HEK293 (cell line): ENCODE data around the gene PLA2G4A.
A peak's percentile ranks its signal among the peaks of the same experiment; 100 is the strongest.

ENCODE experiments used
- CTCF ChIA-PET: fragments of 350-600 bp; formaldehyde crosslinking; extraction: SDS; loops from one replicate; lab custom pipeline; 2021; ENCODE audit warnings: antibody characterized with exemption; lab: Yijun Ruan, JAX
- POLR2A ChIA-PET: fragments of 300-600 bp; formaldehyde crosslinking; extraction: SDS; loops from one replicate; lab custom pipeline; 2020; ENCODE audit warnings: antibody characterized with exemption, inconsistent platforms; lab: Yijun Ruan, JAX
- H3K27ac ChIP-seq: fragments of 200-500 bp; sonication (Bioruptor generic); 2 replicates; pipeline ENCODE4 v1.5.1; 2014; ENCODE audit warnings: low read depth, low read length, control low read depth, inconsistent platforms; ENCODE audit errors: extremely low read depth
- H3K36me3 ChIP-seq, 2 experiments: fragments of 200-500 bp in 1 of 2; sonication (Bioruptor generic) in 1 of 2; 1 replicate in 1 of 2; 2 replicates in 1 of 2; pipeline ENCODE4 v1.5.1; 2014 to 2017; ENCODE audit warnings: inconsistent platforms in 2 of 2, low read length in 2 of 2; ENCODE audit not compliant: control insufficient read depth in 2 of 2, insufficient read depth in 1 of 2
- H3K4me1 ChIP-seq: fragments of 200-500 bp; sonication (Bioruptor generic); 2 replicates; pipeline ENCODE4 v1.5.1; 2014; ENCODE audit warnings: mild to moderate bottlenecking, low read length, inconsistent platforms; ENCODE audit not compliant: control insufficient read depth, insufficient read depth
- H3K4me3 ChIP-seq: 2 replicates; pipeline ENCODE4 v1.5.1; 2011; ENCODE audit warnings: low read depth, mild to moderate bottlenecking, control low read depth, low read length, moderate library complexity
- H3K9me3 ChIP-seq: fragments of 200-500 bp; sonication (Bioruptor generic); 2 replicates; pipeline ENCODE4 v1.5.1; 2014; ENCODE audit warnings: low read depth, low read length, inconsistent platforms; ENCODE audit not compliant: control insufficient read depth, insufficient read depth
- FEZF1 ChIP-seq: fragments of 450-650 bp; formaldehyde crosslinking; IDR thresholded peaks from 2 replicates; pipeline ENCODE4 v1.5.1; 2016; ENCODE audit warnings: missing biosample characterization, missing genetic modification characterization
- KLF10 ChIP-seq: fragments of 450-650 bp; IDR thresholded peaks from 2 replicates; pipeline ENCODE4 v1.5.1; 2018; ENCODE audit warnings: missing biosample characterization, mild to moderate bottlenecking, missing genetic modification characterization
- SCRT1 ChIP-seq: fragments of 450-650 bp; formaldehyde crosslinking; IDR thresholded peaks from 2 replicates; pipeline ENCODE4 v1.5.1; 2016; ENCODE audit warnings: missing biosample characterization, missing genetic modification characterization, borderline replicate concordance
- SCRT2 ChIP-seq: fragments of 450-650 bp; formaldehyde crosslinking; IDR thresholded peaks from 2 replicates; pipeline ENCODE4 v1.5.1; 2016; ENCODE audit warnings: missing biosample characterization, missing genetic modification characterization
- ZFHX2 ChIP-seq: fragments of 450-650 bp; formaldehyde crosslinking; conservative IDR thresholded peaks from 2 replicates; pipeline ENCODE4 v1.5.1; 2016; ENCODE audit warnings: missing biosample characterization, missing genetic modification characterization
- ZNF211 ChIP-seq: fragments of 450-650 bp; formaldehyde crosslinking; IDR thresholded peaks from 2 replicates; pipeline ENCODE4 v1.5.1; 2016; ENCODE audit warnings: low read depth, missing biosample characterization, missing genetic modification characterization
- ZNF274 ChIP-seq, 2 experiments: fragments of 200-500 bp in 1 of 2; fragments of 450-650 bp in 1 of 2; sonication (Bioruptor generic) in 1 of 2; formaldehyde crosslinking in 1 of 2; IDR thresholded peaks; 2 replicates each; pipeline versions ENCODE4 v1.5.1 to v1.6.1; 2014 to 2016; ENCODE audit warnings: borderline replicate concordance in 1 of 2, inconsistent platforms in 1 of 2, low read length in 1 of 2, missing biosample characterization in 1 of 2, missing genetic modification characterization in 1 of 2
- ZNF335 ChIP-seq: fragments of 450-650 bp; formaldehyde crosslinking; conservative IDR thresholded peaks from 2 replicates; pipeline ENCODE4 v1.5.1; 2016; ENCODE audit warnings: missing biosample characterization, missing genetic modification characterization
- ZNF777 ChIP-seq: fragments of 450-650 bp; formaldehyde crosslinking; IDR thresholded peaks from 2 replicates; pipeline ENCODE4 v1.5.1; 2017; ENCODE audit warnings: missing biosample characterization, missing genetic modification characterization, borderline replicate concordance
- ZNF792 ChIP-seq: fragments of 450-650 bp; formaldehyde crosslinking; IDR thresholded peaks from 2 replicates; pipeline ENCODE4 v1.5.1; 2016; ENCODE audit warnings: missing biosample characterization, missing genetic modification characterization
- ZSCAN30 ChIP-seq: fragments of 450-650 bp; IDR thresholded peaks from 2 replicates; pipeline ENCODE4 v1.5.1; 2018; ENCODE audit warnings: missing biosample characterization, mild to moderate bottlenecking, missing genetic modification characterization, moderate library complexity
- TF ChIP-seq, protein P1 (sequence below): fragments of 450-650 bp; formaldehyde crosslinking; IDR thresholded peaks from 2 replicates; pipeline ENCODE4 v1.5.1; 2016; ENCODE audit warnings: missing biosample characterization, missing genetic modification characterization, low read depth
- TF ChIP-seq, protein P2 (sequence below): fragments of 450-650 bp; formaldehyde crosslinking; IDR thresholded peaks from 2 replicates; pipeline ENCODE4 v1.5.1; 2017; ENCODE audit warnings: missing biosample characterization, missing genetic modification characterization

PLA2G4A gene

DNA sequence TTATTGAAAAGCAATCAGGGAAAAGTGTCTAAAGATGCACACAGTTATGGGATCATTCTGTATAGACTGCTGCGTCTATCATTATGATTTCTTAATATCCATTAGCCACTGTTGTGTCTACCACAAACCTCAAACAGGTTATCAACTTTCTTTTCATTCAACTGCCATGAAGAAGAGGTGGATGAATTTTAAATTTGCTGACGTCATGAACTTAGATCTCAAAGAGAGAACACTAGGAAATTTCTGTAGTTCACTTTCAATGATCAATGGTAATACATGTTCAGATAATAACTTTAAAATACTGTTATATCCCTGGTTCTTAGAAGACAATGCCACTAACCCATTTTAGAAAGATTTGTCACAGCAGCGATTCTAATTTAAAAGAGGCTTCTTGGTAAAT lies 6.7 kb downstream of the PLA2G4A start (continued):
- TF ChIP-seq, protein P1, sequence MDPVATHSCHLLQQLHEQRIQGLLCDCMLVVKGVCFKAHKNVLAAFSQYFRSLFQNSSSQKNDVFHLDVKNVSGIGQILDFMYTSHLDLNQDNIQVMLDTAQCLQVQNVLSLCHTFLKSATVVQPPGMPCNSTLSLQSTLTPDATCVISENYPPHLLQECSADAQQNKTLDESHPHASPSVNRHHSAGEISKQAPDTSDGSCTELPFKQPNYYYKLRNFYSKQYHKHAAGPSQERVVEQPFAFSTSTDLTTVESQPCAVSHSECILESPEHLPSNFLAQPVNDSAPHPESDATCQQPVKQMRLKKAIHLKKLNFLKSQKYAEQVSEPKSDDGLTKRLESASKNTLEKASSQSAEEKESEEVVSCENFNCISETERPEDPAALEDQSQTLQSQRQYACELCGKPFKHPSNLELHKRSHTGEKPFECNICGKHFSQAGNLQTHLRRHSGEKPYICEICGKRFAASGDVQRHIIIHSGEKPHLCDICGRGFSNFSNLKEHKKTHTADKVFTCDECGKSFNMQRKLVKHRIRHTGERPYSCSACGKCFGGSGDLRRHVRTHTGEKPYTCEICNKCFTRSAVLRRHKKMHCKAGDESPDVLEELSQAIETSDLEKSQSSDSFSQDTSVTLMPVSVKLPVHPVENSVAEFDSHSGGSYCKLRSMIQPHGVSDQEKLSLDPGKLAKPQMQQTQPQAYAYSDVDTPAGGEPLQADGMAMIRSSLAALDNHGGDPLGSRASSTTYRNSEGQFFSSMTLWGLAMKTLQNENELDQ (tag by site-specific recombination): no peak

DNA sequence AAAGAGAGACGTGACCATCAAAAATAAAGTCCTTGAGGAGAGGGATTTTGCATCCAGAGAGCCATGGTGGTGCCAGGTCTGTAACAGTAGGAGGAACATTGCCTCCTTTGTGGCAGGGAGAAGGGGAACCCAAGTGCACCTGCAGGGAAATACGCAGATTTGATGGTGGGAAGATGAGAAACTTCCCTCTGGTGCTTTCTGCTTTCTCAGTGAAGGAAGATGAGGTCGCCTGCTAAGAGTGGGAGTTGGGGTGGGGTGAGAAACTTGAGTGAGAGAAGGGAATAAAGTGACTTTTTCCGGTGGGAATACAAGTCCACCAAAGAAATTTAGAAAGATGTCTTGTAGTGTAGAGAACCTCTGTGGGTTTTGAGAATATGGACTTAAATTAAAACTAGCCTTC lies 9.1 kb downstream of the PLA2G4A start:
- CTCF ChIA-PET: interaction anchor here (0.7 kb wide), 1 partner anchor 512 kb away, joined by 3 read pairs; no protein-coding TSS in a partner anchor
- Histone ChIP-seq H3K4me1 (no peaks in the 10 kb centered on the region), H3K9me3 (no peaks in the 10 kb centered on the region), H3K27ac (no peak overlapping the region)
- TF ChIP-seq ZNF792 (tag by site-specific recombination) (no peak), ZFHX2 (peak; percentile 47)
- TF ChIP-seq, all 188 proteins: peak for 1
- Histone ChIP-seq H3K4me3 (no peak overlapping the region), H3K36me3 (no peaks in the 10 kb centered on the region)
- POLR2A ChIA-PET: no interaction called here

DNA sequence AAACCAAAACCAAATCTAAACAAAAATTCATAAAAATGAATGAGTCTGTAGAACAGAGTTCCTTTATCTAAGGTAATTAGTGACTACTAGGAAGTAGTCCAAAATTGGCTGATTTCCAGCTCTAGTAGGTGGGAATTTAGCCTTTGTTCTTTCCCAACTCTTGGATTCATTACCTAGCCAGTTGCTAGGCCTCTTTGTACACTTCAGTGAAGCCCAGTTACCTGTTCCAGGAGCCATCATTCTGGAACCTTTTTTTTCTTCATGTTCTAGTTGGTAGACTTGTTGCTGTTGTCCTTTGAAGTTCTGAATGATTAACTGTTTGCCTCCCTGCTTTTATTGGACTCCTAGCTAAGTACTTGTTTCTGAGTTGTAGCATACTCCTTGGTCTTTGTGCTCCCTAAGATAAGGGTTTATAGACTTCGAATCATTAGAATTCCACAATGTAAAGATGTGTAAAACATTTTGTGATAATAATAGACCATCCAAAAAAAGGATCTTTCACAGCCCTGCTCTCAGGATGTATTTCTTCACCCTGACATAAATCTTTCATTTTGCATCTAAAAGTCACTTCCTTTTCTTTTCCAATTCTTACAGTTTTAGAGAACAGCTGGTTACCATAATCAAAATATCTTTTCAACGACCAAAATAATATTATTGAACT lies 9.8 kb downstream of the PLA2G4A start:
- Histone ChIP-seq H3K4me3 (no peak overlapping the region), H3K4me1 (no peaks in the 10 kb centered on the region), H3K36me3 (no peaks in the 10 kb centered on the region), H3K27ac (no peak overlapping the region), H3K9me3 (no peaks in the 10 kb centered on the region)
- ChIA-PET CTCF (interaction anchor here (0.7 kb wide), 2 partner anchors 455 to 513 kb away, joined by 3 read pairs; no protein-coding TSS in a partner anchor), POLR2A (no interaction called here)
- TF ChIP-seq FEZF1 (tag by site-specific recombination): 0 out of 2 replicates have a peak, but pooled peaks have one; percentile 40
- TF ChIP-seq ZNF211 (tag by site-specific recombination): no peak
- peak; percentile 43; the same call in 1 of the 2 replicates for TF ChIP-seq SCRT1 (tag by site-specific recombination)
- TF ChIP-seq SCRT2 (tag by site-specific recombination): peak; percentile 82
- TF ChIP-seq, protein P2, sequence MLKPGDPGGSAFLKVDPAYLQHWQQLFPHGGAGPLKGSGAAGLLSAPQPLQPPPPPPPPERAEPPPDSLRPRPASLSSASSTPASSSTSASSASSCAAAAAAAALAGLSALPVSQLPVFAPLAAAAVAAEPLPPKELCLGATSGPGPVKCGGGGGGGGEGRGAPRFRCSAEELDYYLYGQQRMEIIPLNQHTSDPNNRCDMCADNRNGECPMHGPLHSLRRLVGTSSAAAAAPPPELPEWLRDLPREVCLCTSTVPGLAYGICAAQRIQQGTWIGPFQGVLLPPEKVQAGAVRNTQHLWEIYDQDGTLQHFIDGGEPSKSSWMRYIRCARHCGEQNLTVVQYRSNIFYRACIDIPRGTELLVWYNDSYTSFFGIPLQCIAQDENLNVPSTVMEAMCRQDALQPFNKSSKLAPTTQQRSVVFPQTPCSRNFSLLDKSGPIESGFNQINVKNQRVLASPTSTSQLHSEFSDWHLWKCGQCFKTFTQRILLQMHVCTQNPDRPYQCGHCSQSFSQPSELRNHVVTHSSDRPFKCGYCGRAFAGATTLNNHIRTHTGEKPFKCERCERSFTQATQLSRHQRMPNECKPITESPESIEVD: peak; percentile 39; the same call in 1 of the 2 replicates
- TF ChIP-seq ZNF274 (IDR thresholded peaks at IDR 0.05; ENCODE audit: low read length): no peak
- no peak for TF ChIP-seq ZNF274 (tag by site-specific recombination; IDR thresholded peaks at IDR 0.05; ENCODE audit: borderline replicate concordance)
- 0 out of 2 replicates have a peak, but pooled peaks have one; percentile 25 for TF ChIP-seq ZSCAN30 (tag by site-specific recombination)

DNA sequence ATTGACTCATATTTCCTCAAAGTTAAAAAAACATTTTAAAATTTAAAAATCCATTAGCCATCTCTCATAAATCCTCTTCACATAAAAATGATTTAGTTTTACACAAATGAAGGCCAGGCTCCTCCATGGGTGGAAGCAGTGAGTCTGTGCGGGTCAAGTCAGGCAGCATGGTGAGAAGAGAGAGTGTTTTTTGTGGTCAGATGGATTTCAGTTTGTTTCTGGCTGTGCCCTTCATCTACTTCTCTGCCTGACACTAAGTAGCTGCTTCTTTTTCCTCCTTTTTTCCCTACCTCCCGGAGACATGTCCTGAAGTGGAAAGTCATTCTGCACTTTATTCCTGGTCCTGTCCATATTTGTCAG lies 10.3 kb downstream of the PLA2G4A start:
- Histone ChIP-seq H3K27ac (no peak overlapping the region), H3K4me3 (no peak overlapping the region), H3K4me1 (no peaks in the 10 kb centered on the region)
- CTCF ChIA-PET: interaction anchor here (0.7 kb wide), 1 partner anchor 456 kb away, joined by 3 read pairs; no protein-coding TSS in a partner anchor
- TF ChIP-seq ZNF777 (tag by site-specific recombination) (no peak), ZNF335 (tag by site-specific recombination) (0 out of 2 replicates have a peak, but pooled peaks have one; percentile 48), KLF10 (tag by site-specific recombination) (no peak)
- TF ChIP-seq, protein P2: 0 out of 2 replicates have a peak, but pooled peaks have one; percentile 8
- TF ChIP-seq, all 188 proteins: peak for 2
- no peaks in the 10 kb centered on the region for H3K9me3 ChIP-seq
- H3K36me3 ChIP-seq: no peaks in the 10 kb centered on the region
- POLR2A ChIA-PET: no interaction called here
